HG03097 (cell line): ENCODE measurements around the gene LRCOL1.

Experiments used
- ATAC-seq: cut with Tn5 transposase; IDR thresholded peaks from one replicate; pipeline ENCODE4 v1.9.1; 2021; ENCODE audit not compliant: unreplicated experiment, low FRiP score

LRCOL1 gene

DNA sequence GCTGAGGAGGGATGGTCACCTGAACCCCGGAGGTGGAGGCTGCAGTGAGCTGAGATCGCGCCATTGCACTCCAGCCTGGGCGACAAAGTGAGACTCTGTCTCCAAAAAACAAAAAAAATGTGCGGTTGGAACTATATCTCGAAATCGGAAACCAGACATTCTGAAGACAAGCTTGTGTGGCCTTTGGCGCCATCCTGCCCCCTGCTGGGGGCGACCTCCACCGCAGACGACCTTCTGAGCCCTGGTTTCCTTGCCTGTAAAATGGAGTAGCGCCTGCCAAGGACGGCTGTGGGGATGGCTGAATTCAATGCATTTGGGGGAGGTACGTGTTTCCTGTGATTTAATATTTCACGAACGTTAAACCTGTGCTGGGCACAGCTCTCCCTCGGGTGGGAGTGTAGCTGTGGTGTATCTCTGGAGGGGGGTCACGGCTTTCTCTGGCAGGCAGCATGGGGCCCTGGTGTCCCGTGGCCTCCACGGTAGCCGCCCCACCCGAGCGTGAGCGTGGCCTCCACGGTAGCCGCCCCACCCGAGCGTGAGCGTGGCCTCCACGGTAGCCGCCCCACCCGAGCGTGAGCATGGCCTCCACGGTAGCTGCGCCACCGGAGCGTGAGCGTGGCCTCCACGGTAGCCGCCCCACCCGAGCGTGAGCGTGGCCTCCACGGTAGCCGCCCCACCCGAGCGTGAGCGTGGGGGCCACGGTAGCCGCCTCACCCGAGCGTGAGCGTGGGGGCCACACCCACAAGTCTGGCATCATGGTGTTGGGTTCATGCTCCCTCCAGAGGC lies 55.3 kb downstream of the LRCOL1 start:
- ATAC-seq = no peak
